Ovary (tissue), 10 donors: ENCODE measurements around the gene CKS1B. TPM values are rescaled to one million over a fixed set of nuclear protein-coding genes. Genes with fewer than 3 reads are reported as not detected.

Experiments
- DNase-seq, 5 donors: peaks; one replicate each; pipeline ENCODE4 v3.0.0-alpha.2; 2019 to 2020
- H3K27ac ChIP-seq, 2 donors: fragments of 200-600 bp; one replicate each; pipeline versions ENCODE4 v1.5.1 to v1.8.0; 2019 to 2022
- H3K27me3 ChIP-seq: fragments of 200-600 bp; one replicate; pipeline ENCODE4 v1.8.0; 2022
- H3K36me3 ChIP-seq: fragments of 200-600 bp; sonication (generic); one replicate; pipeline ENCODE4 v1.5.1; 2019
- H3K4me1 ChIP-seq: one replicate; pipeline ENCODE4 v1.8.1; 2013; ENCODE audit warnings: mild to moderate bottlenecking, moderate library complexity; ENCODE audit not compliant: insufficient read depth
- H3K4me3 ChIP-seq: fragments of 200-600 bp; sonication (generic); one replicate; pipeline ENCODE4 v1.5.1; 2017
- H3K9me3 ChIP-seq, 2 donors: fragments of 200-600 bp in 1 of 2; sonication (generic) in 1 of 2; one replicate each; pipeline versions ENCODE4 v1.5.1 to v1.8.1; 2013 to 2019; ENCODE audit warnings: mild to moderate bottlenecking in 1 of 2, moderate library complexity in 1 of 2
- EP300 ChIP-seq: sonication (generic); formaldehyde crosslinking; IDR thresholded peaks from one replicate; pipeline ENCODE4 v1.6.1; 2017; ENCODE audit warnings: antibody characterized with exemption
- POLR2A ChIP-seq: fragments of 450-650 bp; IDR thresholded peaks from one replicate; pipeline ENCODE4 v1.6.1; 2017; ENCODE audit warnings: antibody characterized with exemption, mild to moderate bottlenecking, moderate library complexity
- WGBS, 3 donors: extraction: QIAGEN DNeasy Blood & Tissue Kit in 1 of 3; methylation state at CpG; one replicate each; pipeline versions ENCODE4 v1.1.5 to v1.1.7; 2013 to 2017; 5-methylcytosine and 5-hydroxymethylcytosine counted together
- intact Hi-C, 4 donors: fragments of 100-400 bp; cut with DNase I; formaldehyde crosslinking; loops; one replicate each; pipeline versions ENCODE4 v1.11.0 to v1.15.1; 2022 to 2023
- long read RNA-seq, 3 donors: library from polyadenylated mRNA in 2 of 3; unstranded in 2 of 3; transcript quantifications; one replicate each; pipeline ENCODE4 v2.0.0 and lab custom pipeline, GENCODE V29; 2021 to 2026
- polyA plus RNA-seq, 2 donors: library from polyadenylated mRNA; stranded (reverse); fragments of 200-250 nt in 1 of 2; fragments of 350-450 nt in 1 of 2; fragmentation: Illumina TruSeq in 1 of 2; extraction: RNeasy Lipid Tissue Mini Kit (QIAGEN cat#74804) in 1 of 2; gene quantifications; one replicate each; pipeline ENCODE4 v1.2.3, GENCODE V29; 2013 to 2014
- total RNA-seq, 7 donors: library from RNA; depleted of rRNA in 2 of 7; stranded (reverse); fragments of >200 nt in 2 of 7; fragmentation: NEBNext Ultra II Directional in 3 of 7; extraction: Animal tissue kit (Norgen Biotek cat#: 25700) in 3 of 7; gene quantifications; one replicate each; pipeline versions ENCODE4 v1.1.0 to v1.2.4, GENCODE V29; 2016 to 2023
- TF ChIP-seq, protein P1 (sequence below), 3 donors: fragments of 450-650 bp in 2 of 3; fragments of 200-600 bp in 1 of 3; IDR thresholded peaks; one replicate each; pipeline versions ENCODE4 v1.5.1 to v1.8.0; 2016 to 2022; ENCODE audit warnings: antibody characterized with exemption in 3 of 3, mild to moderate bottlenecking in 1 of 3
- donor health status: DM: no; HTN: no; CAD: no; lungs with moderate emphysema.
- donor health status: DM: no; HTN: no; CAD: no.
- donor health status: Bipolar disorder and iron deficiency.
- donor health status: DM: yes; HTN: yes; CAD: no.
- donor health status: DM: no; HTN: no; CAD: no.
- donor health status: DM: yes; HTN: yes; CAD: no.

Gene CKS1B
- total RNA-seq: 10 to 100 TPM; 12.2 to 29.9 (median 24.8) TPM
- polyA plus RNA-seq: 10 to 100 TPM; 41.7 to 55.8 TPM
- long read RNA-seq, donor 1, transcript CKS1B-201 (3 exons, 759 nt): major isoform, 8 of 11 reads
- long read RNA-seq, donor 1, partial matches to known transcripts: 0 of 11 reads
- long read RNA-seq, donor 1, other reads (novel, unspliced or antisense): 2 of 11 reads
- long read RNA-seq, donor 2, transcript CKS1B-201 (3 exons, 759 nt): major isoform, 106 of 110 reads
- long read RNA-seq, donor 2, partial matches to known transcripts: 0 of 110 reads
- long read RNA-seq, donor 2, other reads (novel, unspliced or antisense): 0 of 110 reads
- long read RNA-seq, donor 3, transcript CKS1B-201 (3 exons, 759 nt): major isoform, 17 of 23 reads
- long read RNA-seq, donor 3, transcript CKS1B-204 (2 exons, 1,166 nt): minor isoform, 6 of 23 reads
- long read RNA-seq, donor 3, partial matches to known transcripts: 0 of 23 reads
- long read RNA-seq, donor 3, other reads (novel, unspliced or antisense): 0 of 23 reads

DNA sequence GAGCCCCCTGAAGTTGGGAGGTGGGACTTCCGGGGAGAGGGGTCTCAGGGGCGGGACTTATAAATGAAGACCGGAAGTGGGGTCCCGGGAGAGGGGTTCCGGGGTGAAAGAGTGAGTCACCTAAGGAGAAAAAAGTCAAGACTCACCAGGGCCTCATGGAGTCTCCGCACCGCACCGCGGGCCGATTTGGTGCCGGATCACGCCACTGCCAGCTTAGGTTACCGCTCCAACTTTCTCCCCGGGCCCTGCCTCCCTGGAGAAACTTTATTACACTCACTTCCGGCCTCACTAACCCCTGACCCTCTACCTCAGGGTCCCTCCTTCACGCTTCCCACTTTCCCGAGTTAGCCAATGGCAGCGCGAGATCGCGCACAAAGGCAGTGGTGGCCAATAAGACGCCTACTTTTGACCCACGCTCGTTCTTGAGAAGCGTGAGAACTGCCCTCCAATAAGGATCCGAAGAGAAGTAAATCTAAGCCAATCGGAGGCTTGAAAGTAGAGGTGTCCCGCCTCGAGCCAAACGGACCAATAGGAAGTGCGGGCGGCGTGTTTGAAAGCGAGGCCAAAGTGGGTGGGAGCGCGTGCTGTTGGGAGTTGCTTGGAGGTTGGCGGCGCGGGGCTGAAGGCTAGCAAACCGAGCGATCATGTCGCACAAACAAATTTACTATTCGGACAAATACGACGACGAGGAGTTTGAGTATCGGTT lies at the start of gene CKS1B:
CKS1B (plus strand) TSS at position 580 of the 706 bp plus-strand sequence; CDS start at position 645, 65 bp downstream.
- 0% methylated on average over 47 of the region's 47 CpGs for WGBS, 3 donors
- H3K27ac ChIP-seq: peak within 1 kb of the TSS; percentile 92 to 98
- no peaks in the 10 kb centered on the region for H3K9me3 ChIP-seq
- no peaks in the 10 kb centered on the region for H3K27me3 ChIP-seq
- H3K4me1 ChIP-seq: peaks cover 11% of the 10 kb centered on the region
- TF ChIP-seq EP300 (no peak), POLR2A (peak; percentile 91)
- TF ChIP-seq, protein P1, sequence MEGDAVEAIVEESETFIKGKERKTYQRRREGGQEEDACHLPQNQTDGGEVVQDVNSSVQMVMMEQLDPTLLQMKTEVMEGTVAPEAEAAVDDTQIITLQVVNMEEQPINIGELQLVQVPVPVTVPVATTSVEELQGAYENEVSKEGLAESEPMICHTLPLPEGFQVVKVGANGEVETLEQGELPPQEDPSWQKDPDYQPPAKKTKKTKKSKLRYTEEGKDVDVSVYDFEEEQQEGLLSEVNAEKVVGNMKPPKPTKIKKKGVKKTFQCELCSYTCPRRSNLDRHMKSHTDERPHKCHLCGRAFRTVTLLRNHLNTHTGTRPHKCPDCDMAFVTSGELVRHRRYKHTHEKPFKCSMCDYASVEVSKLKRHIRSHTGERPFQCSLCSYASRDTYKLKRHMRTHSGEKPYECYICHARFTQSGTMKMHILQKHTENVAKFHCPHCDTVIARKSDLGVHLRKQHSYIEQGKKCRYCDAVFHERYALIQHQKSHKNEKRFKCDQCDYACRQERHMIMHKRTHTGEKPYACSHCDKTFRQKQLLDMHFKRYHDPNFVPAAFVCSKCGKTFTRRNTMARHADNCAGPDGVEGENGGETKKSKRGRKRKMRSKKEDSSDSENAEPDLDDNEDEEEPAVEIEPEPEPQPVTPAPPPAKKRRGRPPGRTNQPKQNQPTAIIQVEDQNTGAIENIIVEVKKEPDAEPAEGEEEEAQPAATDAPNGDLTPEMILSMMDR (IDR thresholded peaks at IDR 0.05): peak in 1 of 3 donors; percentile 31
- peak within 1 kb of the TSS; percentile 77 for H3K4me3 ChIP-seq
- intact Hi-C loops: loop anchor here in 1 of 4 donors (2.0 to 5.0 kb wide), 2 partner anchors 27 to 78 kb away; partner anchors contain the start of gene ADAM15
- no peaks in the 10 kb centered on the region for H3K36me3 ChIP-seq
- peak; percentile 97 to 98 (median 98) for DNase-seq

GRCh38 chr1:154925335-154926170 lies 48.9 kb upstream of the CKS1B start:
- no peak overlapping the region for H3K27ac ChIP-seq
- TF ChIP-seq POLR2A (no peak), EP300 (no peak)
- TF ChIP-seq, protein P1 (IDR thresholded peaks at IDR 0.05): no peak
- no peak overlapping the region for H3K4me3 ChIP-seq
- DNase-seq: no peak
- no peaks in the 10 kb centered on the region for H3K9me3 ChIP-seq
- 90 to 96% (median 94%) methylated on average over 3 of the region's 3 CpGs for WGBS, 3 donors
- intact Hi-C loops: no loop called here
- H3K27me3 ChIP-seq: no peaks in the 10 kb centered on the region
- no peaks in the 10 kb centered on the region for H3K4me1 ChIP-seq
- H3K36me3 ChIP-seq: no peaks in the 10 kb centered on the region

GRCh38 chr1:154926201-154926600 lies 48.3 kb upstream of the CKS1B start:
- Histone ChIP-seq H3K4me3 (no peak overlapping the region), H3K36me3 (no peaks in the 10 kb centered on the region), H3K27me3 (no peaks in the 10 kb centered on the region), H3K9me3 (no peaks in the 10 kb centered on the region), H3K4me1 (no peaks in the 10 kb centered on the region), H3K27ac (no peak overlapping the region)
- TF ChIP-seq EP300 (no peak), POLR2A (no peak)
- TF ChIP-seq, protein P1 (IDR thresholded peaks at IDR 0.05): no peak
- DNase-seq: no peak
- WGBS, 3 donors: 89 to 94% (median 92%) methylated on average over 13 of the region's 13 CpGs
- intact Hi-C loops: no loop called here

DNA sequence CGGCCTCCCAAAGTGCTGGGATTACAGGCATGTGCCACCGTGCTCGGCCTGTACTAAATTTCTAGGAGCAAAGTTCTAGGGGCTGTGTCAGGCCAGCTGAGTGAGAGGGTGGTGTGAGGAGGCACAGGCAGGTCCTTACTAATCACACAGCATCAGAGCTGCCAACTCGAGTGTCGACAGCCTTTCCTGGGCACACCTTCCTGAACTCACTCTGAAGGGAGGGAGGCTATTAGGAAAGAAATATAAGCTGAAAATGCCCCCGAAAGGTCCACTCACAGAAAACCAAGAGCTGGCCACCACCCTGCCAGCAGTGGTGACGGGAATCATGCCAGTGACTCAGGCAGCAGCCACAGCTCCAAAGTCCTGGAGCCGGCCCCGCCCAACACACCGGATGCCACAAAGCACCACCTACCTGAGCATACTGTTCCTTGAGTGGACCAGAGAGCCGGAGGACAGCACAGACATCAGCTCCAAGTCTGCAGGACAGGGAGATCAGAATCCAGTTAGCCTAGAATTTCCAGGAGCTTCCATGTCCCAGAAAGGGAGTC lies 42.5 kb upstream of the CKS1B start:
- H3K36me3 ChIP-seq: no peaks in the 10 kb centered on the region

More for the DNA sequence above, 42.5 kb upstream of the CKS1B start:
- intact Hi-C loops: no loop called here
- H3K9me3 ChIP-seq: no peaks in the 10 kb centered on the region
- no peak for DNase-seq
- H3K4me3 ChIP-seq: no peak overlapping the region
- TF ChIP-seq POLR2A (no peak), EP300 (no peak)
- TF ChIP-seq, protein P1 (IDR thresholded peaks at IDR 0.05): no peak
- WGBS, 3 donors: 92 to 95% (median 93%) methylated on average over 11 of the region's 11 CpGs
- H3K27ac ChIP-seq: no peak overlapping the region
- H3K27me3 ChIP-seq: no peaks in the 10 kb centered on the region
- H3K4me1 ChIP-seq: peaks cover 5% of the 10 kb centered on the region
